ENCODE data around the gene UBA3. TPM values are rescaled to one million over a fixed set of nuclear protein-coding genes. Genes with fewer than 3 reads are reported as not detected.

Gene UBA3
- total and polyA plus RNA-seq, 7 donors, result 20.5 to 59.3 (median 41.2) TPM

DNA sequence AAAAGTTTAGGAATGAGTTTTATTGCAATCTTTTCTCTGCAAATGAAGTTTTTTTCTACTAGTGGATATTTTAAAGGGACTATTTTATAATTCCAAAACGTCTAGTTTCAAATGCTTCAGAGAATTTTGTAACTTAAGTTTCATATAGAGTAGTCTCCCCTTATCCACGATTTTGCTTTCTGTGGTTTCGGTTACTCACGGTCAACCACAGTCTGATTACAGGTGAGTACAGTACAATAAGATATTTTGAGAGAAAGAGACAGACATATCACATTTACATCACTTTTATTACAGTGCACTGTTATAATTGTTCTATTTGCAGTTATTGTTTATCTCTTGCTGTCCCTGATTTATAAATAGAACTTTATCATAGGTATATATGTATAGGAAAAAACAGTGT lies 59.3 kb downstream of the UBA3 start:
- Histone ChIP-seq H3K9me3 (no peaks in the 10 kb centered on the region), H3K27me3 (ENCODE audit: insufficient read depth in 3 of 3, low read length in 2 of 3) (no peaks in the 10 kb centered on the region), H3K27ac (no peak overlapping the region), H3K4me1 (no peaks in the 10 kb centered on the region), H3K36me3 (ENCODE audit: insufficient read depth in 1 of 2, low read depth in 1 of 2) (peaks cover 0 to 63% of the 10 kb centered on the region in 2 donors), H3K4me3 (no peak overlapping the region)
- DNase-seq (no peak), ATAC-seq (no peak)
- intact Hi-C loops (cut with DNase I), result no loop called here
- WGBS, 3 donors, result 77 to 78% (median 77%) methylated on average over 4 of the region's 4 CpGs
- TF ChIP-seq, protein P1, sequence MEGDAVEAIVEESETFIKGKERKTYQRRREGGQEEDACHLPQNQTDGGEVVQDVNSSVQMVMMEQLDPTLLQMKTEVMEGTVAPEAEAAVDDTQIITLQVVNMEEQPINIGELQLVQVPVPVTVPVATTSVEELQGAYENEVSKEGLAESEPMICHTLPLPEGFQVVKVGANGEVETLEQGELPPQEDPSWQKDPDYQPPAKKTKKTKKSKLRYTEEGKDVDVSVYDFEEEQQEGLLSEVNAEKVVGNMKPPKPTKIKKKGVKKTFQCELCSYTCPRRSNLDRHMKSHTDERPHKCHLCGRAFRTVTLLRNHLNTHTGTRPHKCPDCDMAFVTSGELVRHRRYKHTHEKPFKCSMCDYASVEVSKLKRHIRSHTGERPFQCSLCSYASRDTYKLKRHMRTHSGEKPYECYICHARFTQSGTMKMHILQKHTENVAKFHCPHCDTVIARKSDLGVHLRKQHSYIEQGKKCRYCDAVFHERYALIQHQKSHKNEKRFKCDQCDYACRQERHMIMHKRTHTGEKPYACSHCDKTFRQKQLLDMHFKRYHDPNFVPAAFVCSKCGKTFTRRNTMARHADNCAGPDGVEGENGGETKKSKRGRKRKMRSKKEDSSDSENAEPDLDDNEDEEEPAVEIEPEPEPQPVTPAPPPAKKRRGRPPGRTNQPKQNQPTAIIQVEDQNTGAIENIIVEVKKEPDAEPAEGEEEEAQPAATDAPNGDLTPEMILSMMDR (IDR thresholded peaks at IDR 0.05), result no peak

- no peaks in the 10 kb centered on the region for H3K9me3 ChIP-seq
- H3K36me3 ChIP-seq (ENCODE audit: insufficient read depth in 1 of 2, low read depth in 1 of 2), result peaks cover 0 to 58% of the 10 kb centered on the region in 2 donors
- 55 to 57% (median 56%) methylated on average over 2 of the region's 2 CpGs for WGBS, 3 donors
- ATAC-seq (no peak), DNase-seq (no peak)
- TF ChIP-seq, protein P1 (IDR thresholded peaks at IDR 0.05), result no peak
- intact Hi-C loops (cut with DNase I), result no loop called here
- no peaks in the 10 kb centered on the region for H3K27me3 ChIP-seq (ENCODE audit: insufficient read depth in 3 of 3, low read length in 2 of 3)
- no peak overlapping the region for H3K4me3 ChIP-seq
- H3K27ac ChIP-seq, result no peak overlapping the region
- H3K4me1 ChIP-seq, result no peaks in the 10 kb centered on the region
Observed at GRCh38 chr3:69020424-69020823, 59.7 kb downstream of the UBA3 start.

DNA sequence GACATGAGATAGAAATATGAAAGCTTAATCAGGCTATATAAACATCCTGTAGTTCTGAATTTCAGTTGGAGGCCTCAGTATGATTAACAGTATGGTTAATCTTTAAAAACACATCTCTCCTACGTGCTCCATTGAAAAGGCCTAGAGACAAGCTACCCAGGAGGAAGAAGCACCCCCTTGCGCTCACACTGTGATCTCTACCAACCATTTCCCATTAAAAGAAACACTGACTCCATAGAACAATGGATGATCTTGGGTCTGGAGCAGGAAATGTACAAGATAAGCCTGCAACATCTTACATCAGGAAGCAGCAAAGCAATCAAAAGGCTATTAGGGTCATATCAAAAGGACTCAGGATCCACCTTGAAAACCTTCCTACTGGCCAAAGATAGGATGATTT lies 63.3 kb downstream of the UBA3 start:
- WGBS, 3 donors, result 92 to 98% (median 97%) methylated on average over 2 of the region's 2 CpGs
- Histone ChIP-seq H3K4me3 (no peak overlapping the region), H3K27me3 (ENCODE audit: insufficient read depth in 3 of 3, low read length in 2 of 3) (no peaks in the 10 kb centered on the region), H3K27ac (no peak overlapping the region), H3K4me1 (peaks cover 8% of the 10 kb centered on the region), H3K9me3 (no peaks in the 10 kb centered on the region), H3K36me3 (ENCODE audit: insufficient read depth in 1 of 2, low read depth in 1 of 2) (peaks cover 0 to 23% of the 10 kb centered on the region in 2 donors)
- intact Hi-C loops (cut with DNase I), result loop anchor here in 1 of 2 donors (5.0 kb wide), 1 partner anchor 60 kb away; no protein-coding TSS in a partner anchor
- TF ChIP-seq, protein P1 (IDR thresholded peaks at IDR 0.05), result no peak
- no peak for ATAC-seq
- no peak for DNase-seq

- 97 to 98% (median 98%) methylated on average over 4 of the region's 4 CpGs for WGBS, 3 donors
- Histone ChIP-seq H3K4me1 (peaks cover 8% of the 10 kb centered on the region), H3K27ac (no peak overlapping the region), H3K36me3 (ENCODE audit: insufficient read depth in 1 of 2, low read depth in 1 of 2) (peaks cover 0 to 15% of the 10 kb centered on the region in 2 donors), H3K4me3 (no peak overlapping the region), H3K9me3 (no peaks in the 10 kb centered on the region), H3K27me3 (ENCODE audit: insufficient read depth in 3 of 3, low read length in 2 of 3) (no peaks in the 10 kb centered on the region)
- TF ChIP-seq, protein P1 (IDR thresholded peaks at IDR 0.05), result no peak
- intact Hi-C loops (cut with DNase I), result loop anchor here in 1 of 2 donors (5.0 kb wide), 1 partner anchor 61 kb away; no protein-coding TSS in a partner anchor
- no peak for ATAC-seq
- no peak for DNase-seq
Observed at GRCh38 chr3:69016102-69016501, 64.1 kb downstream of the UBA3 start.

DNA sequence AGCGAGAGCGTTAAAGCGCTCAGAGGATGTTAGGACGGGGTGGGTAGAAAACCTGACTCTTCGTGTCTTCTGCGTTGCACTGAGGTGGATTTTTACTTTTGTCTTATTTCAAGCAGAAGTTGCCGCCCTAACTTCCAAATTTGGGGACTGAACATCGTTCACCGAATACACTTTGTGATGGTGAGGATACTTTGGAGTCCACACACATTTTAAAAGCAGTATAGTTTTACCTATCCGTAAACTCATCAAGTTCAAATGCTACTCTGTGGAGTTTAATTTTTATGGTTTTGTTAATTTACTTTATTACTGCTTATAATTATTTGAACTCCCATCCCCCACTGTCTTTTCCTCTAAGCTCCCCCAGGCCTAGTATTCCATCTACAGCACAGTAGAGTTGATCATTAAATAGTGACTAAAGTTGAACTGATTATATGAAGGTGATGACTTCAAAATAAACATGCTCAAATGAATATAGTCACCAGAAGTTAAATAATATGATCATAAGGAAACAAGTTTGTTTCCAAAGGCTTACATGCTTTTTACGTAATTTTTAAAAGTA lies 66.1 kb downstream of the UBA3 start:
- Histone ChIP-seq H3K27ac (peak overlapping the region; percentile 100), H3K4me3 (peak overlapping the region; percentile 97), H3K4me1 (peaks cover 25% of the 10 kb centered on the region), H3K9me3 (no peaks in the 10 kb centered on the region), H3K36me3 (ENCODE audit: insufficient read depth in 1 of 2, low read depth in 1 of 2) (peaks cover 0 to 22% of the 10 kb centered on the region in 2 donors), H3K27me3 (ENCODE audit: insufficient read depth in 3 of 3, low read length in 2 of 3) (no peaks in the 10 kb centered on the region)
- 11 to 13% (median 13%) methylated on average over 11 of the region's 11 CpGs for WGBS, 3 donors
- ATAC-seq, result no peak
- intact Hi-C loops (cut with DNase I), result loop anchor here in 1 of 2 donors (5.0 kb wide), 1 partner anchor 128 kb away; no protein-coding TSS in a partner anchor
- TF ChIP-seq, protein P1 (IDR thresholded peaks at IDR 0.05), result no peak
- no peak for DNase-seq
